HG03280 (cell line): ENCODE results near the gene DRC7.
"Not testable (repeated sequence)": the region's sequence is repeated elsewhere in the genome, so short reads cannot be mapped to it uniquely, and the experiment has no call there.

Experiments used
- ATAC-seq: cut with Tn5 transposase; IDR thresholded peaks from one replicate; pipeline ENCODE4 v1.9.1; 2021; ENCODE audit warnings: mild to moderate bottlenecking, moderate library complexity; ENCODE audit not compliant: unreplicated experiment

Gene DRC7

DNA sequence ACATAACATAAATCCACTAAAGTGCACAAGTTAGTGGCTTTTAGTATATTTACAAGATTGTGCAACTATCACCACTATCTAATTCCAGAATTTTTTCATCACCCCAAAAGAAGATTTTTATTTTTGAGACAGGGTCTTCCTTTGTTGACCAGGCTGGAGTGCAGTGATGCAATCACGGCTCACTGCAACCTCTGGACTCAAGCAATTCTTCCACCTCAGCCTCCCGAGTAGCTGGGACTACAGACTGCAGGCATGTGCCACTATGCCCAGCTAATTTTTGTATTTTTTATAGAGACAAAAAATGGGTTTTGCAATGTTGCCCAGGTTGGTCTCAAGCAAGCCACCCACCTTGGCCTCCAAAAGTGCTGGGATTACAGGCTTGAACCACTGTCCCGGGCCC is 15.1 kb downstream of the DRC7 start:
- no peak for ATAC-seq

DNA sequence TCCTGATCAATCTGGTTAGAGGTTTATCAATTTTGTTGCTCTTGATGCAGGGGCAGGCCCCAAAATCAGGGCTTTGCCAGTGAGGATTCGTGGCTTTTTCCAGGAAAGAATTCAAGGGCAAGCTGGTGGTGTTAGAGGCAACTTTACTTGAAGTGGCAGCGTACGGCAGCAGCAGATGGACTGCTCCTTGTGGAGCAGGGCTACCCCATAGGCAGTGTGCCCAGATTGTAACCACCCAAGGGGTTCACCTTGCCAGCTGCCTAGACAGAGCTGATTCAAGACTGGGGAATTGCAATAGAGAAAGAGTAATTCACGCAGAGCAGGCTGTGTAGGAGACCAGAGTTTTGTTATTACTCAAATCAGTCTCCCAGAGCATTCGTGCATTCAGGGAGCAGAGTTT is 16.7 kb downstream of the DRC7 start:
- ATAC-seq: no peak

DNA sequence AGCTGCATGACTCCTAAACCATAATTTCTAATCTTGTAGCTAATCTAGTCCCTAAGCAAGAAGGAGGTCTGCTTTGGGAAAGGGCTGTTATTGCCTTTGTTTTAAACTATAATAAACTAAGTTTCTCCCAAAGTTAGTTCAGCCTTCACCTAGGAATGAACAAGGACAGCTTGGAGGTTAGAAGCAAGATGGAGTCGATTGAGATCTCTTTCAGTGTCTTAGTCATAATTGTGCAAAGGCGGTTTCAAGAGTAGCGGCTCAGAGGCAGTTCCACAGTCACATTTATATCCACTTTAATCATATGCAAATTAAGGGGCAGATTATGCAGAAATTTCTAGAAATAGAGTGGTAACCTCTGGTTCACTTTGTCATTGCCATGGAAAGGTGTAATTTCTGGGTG is 17.4 kb downstream of the DRC7 start:
- no peak for ATAC-seq

DNA sequence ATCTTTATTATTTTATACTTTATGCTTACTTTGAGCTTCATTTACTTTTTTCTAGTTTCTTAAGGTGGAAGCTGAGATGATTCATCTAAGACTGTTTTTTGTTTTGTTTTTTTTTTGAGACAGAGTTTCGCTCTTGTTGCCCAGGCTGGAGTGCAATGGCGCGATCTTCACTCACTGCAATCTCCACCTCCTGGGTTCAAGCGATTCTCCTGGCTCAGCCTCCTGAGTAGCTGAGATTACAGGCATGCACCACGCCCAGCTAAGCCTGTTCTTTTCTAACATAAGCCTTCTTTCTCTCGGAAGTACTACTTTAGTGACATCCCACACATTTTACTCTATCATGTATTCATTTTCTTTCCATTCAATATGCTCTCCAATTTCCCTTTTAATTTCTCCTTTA is 18.0 kb downstream of the DRC7 start:
- not testable (repeated sequence) for ATAC-seq

DNA sequence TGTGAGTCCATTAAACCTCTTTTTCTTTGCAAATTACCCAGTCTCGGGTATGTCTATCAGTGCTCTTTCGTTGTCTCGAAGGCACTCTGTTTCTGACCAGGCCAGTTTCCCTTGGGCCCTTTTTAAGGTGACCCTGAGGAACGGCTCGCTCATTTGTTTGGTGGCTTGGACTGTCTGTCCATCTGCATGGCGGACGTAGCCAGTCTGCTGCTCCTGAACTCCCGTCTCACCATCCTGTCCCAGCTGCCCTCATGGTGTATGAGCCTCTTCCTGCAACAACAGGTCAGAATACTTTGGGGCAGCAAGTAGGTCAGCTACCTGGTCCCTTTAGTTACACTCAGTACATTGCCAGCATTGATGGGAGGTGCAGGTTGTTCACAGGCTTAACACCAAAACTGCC is 19.0 kb downstream of the DRC7 start:
- ATAC-seq: no peak

DNA sequence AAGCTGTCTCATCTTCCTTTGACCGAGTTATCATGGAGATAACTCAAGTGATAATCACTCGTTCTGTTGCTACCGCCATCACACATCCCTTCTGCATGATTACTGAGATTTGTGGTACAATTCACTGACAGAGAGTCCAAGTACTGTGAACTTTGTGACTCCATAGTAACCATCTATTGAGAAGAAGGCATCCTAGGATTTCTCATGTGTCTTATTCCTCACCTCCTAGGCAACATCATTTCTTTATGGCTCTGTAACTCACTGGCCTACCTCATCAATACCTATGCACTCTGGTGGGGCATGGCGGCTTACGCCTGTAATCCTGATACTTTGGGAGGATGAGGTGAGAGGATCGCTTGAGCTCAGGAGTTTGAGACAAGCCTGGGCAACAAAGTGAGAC is 19.4 kb downstream of the DRC7 start:
- ATAC-seq: no peak

DNA sequence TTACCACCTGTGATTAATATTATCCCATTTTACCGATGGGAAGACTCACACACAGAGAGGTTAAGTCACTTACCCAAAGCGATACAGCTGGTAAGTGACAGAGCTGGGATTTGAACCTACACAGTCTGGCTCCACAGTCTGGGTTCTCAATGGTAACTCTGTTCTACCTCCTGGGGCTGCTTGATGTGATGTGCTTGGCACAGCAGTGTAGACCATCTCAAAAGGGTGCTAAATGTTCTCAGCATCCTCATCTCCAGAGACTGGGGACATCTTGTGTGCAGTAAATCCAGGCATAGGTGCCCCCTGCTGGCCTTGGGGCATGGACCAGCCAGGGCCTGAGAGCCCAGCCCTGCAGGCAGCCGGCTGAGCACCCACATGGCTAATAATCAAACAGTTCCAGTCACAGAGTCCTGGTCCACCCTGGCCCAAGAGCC is 25.6 kb downstream of the DRC7 start:
- ATAC-seq: no peak

DNA sequence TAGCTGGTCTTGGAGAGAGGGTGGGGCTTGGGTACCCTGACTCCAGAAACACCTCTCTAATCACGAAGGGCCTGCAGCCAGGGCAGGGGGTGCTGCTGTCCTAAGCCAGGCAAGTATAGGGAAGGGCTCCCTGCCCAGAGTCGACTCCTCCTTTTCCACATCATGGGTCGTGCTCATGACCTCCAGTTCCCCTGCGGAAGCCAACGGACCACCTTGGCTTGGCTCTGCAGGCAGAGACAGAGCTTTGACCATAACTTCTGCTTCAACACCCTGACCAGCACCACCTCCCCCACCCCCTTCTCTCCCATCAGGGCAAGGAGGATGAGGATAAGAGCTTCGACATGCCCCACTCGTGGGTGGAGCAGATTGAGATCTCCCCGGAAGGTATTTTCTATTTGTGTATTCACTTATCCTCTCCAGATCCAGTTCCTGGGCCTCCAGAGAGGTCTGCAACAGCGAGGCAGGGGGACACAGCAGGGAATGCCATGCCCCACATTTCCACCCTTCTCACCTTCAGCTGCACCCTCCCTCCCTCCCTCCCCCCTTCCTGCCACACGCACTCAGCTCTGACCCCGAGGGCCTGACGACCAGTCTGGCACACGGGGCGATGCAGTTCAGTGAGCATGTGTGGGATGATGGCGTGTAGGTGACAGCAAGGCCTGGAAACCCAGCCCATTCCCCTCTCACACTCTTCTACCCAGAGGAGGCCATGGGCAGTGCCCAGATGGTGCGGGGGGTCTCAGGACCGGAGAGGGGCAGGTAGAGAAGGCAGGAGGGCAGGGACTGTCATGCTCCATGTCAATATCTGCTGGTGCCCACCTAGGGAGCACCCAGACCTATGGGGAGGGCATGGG is 27.0 kb downstream of the DRC7 start:
- ATAC-seq: no peak

DNA sequence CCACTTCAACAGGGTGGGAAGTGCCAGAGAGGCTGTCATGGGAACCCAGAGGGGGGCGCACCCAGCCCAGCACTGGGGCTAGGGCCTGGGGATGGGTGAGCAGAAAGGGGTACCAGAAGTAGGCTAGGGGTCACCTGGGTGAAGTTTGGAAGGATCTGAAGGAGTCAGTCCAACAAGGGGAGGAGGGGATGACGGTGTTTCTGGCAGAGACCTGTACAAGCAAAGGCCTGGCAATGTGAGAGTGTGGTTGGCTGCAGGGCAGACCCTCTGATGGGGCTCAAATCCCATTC is 27.5 kb downstream of the DRC7 start:
- no peak for ATAC-seq

DNA sequence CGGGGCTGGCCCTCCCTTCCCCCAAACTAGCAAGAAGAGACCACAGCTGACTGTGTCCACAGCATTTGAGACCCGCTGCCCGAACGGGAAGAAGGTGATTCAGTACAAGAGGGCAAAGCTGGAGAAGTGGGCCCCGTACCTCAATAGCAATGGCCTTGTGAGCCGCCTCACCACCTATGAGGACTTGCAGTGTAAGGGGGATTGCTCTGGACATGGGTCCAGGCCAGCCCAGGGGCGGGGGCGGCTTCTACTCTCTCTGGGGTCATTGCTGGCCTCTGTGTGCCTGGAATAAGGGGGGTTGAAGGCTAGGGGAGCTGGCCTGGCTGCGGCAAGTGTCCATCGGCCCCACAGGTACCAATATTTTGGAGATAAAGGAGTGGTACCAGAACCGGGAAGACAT is 28.0 kb downstream of the DRC7 start:
- ATAC-seq: no peak

DNA sequence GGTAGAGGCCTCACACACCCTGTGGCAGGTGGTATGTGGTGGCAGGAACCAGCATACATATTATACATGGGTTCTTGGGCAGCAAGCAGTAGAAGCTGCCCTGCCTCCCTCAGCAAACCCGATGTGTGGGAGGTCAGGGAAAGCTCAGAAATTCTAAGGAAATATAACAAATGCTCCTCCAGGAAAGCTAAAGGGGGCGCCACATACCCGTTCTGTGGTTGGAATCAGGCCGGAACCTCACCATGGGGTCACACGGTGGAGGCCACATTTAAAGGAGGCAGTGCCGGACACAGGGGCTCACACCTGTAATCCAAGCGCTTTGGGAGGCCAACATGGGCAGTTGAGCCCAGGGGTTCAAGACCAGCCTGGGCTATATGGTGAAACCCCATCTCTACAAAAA is 28.6 kb downstream of the DRC7 start:
- no peak for ATAC-seq

DNA sequence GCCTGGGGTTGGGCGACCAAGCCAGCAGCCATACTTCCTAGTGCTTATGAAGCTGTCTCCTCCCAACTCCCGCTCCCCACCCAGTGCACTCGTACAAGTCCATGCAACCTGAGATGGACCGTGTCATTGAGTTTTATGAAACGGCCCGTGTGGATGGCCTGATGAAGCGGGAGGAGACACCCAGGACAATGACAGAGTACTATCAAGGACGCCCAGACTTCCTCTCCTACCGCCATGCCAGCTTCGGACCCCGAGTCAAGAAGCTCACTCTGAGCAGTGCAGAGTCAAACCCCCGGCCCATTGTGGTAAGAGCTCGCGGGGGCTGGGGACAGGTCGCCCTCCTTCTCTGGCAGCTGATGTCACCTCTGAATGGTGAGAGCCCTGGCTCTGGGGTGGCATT is 29.9 kb downstream of the DRC7 start:
- no peak for ATAC-seq

DNA sequence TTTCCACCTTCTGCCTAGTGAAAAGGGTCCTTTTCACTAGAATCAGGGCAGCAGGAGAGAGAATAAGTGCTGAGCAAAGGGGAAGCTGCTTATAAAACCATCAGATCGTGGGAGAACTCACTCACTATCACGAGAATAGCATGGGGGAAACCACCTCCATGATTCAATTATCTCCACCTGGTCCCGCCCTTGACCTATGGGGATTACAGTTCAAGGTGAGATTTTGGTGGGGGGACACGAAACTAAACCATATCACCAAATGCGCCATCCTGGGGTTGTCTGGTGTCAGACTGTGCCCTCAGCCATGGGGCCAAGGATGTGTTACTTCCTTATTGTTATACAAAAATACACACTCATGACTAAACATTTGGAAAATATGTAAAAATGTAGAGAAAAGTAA is 30.5 kb downstream of the DRC7 start:
- no peak for ATAC-seq

DNA sequence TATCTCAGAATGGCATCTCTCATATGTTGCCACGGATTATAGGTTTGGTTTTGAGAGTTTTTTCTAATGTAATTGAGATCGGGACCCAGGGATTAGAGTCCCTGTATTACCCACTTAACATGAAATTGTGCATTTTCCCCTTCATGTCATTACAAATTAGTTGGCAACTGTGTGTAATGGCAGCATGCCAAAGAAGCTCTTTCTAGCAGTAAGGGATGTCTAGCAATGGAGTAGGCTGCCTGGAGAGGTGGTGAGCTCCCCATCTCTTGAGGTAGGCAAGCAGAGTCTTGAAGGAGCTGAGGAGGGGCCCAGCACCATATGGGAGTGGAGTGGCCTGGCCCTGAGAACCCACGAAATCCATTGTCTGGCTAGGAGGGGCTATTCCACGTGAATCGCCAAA is 30.9 kb downstream of the DRC7 start:
- ATAC-seq: no peak

DNA sequence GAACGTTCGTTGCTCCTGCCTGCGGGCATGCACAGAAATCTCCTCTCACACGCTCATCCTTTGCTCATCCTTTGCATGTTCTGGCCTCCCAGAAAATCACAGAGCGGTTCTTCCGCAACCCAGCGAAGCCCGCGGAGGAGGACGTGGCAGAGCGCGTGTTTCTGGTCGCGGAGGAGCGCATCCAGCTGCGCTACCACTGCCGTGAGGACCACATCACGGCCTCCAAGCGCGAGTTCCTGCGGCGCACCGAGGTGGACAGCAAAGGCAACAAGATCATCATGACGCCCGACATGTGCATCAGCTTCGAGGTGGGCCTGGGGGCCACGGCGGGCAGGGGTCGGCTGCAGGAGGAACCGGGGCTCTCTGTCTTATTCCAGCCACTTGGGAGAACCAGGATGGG is 31.4 kb downstream of the DRC7 start:
- no peak for ATAC-seq

DNA sequence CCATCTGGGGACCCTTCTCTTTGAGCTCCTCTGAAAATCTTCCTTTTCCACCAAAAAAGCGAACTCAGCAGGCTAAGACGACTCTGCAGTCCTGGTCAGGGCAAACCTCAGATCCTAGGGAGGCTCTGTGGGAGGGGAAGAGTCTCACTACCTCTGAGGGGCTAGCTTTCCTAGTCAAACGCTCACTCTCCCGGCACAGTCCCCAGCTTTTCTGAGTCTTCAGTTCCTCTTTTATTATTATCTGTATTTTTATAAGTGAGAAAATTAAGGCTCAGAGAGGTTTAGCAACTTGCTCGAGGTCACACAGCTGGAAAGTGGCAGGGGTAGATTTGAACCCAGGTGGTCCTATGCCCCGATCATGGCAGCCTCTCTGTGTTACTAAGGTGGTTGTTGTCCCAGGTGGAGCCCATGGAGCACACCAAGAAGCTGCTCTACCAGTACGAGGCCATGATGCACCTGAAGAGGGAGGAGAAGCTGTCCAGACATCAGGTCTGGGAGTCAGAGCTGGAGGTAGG is 31.9 kb downstream of the DRC7 start:
- no peak for ATAC-seq

DNA sequence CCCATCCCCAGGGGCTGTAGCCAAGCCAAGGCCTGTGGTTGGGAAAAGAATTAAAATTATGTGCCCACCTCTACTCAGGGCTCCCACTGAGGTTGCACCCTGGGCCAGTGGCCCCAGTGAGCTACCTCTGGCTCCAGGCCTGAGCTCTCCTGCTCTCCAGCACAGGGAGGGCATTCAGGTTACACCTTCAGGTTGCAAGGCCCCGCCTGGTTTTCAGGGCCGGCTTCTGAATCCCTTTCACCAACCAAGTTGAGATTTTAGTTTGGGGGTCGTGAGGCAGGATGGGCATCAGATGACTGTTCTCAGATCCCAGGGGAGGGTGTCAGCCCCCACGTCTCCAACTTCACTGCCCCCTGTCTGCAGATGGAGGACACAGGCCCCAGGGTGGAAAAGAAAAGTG is 33.0 kb downstream of the DRC7 start:
- ATAC-seq: no peak

DNA sequence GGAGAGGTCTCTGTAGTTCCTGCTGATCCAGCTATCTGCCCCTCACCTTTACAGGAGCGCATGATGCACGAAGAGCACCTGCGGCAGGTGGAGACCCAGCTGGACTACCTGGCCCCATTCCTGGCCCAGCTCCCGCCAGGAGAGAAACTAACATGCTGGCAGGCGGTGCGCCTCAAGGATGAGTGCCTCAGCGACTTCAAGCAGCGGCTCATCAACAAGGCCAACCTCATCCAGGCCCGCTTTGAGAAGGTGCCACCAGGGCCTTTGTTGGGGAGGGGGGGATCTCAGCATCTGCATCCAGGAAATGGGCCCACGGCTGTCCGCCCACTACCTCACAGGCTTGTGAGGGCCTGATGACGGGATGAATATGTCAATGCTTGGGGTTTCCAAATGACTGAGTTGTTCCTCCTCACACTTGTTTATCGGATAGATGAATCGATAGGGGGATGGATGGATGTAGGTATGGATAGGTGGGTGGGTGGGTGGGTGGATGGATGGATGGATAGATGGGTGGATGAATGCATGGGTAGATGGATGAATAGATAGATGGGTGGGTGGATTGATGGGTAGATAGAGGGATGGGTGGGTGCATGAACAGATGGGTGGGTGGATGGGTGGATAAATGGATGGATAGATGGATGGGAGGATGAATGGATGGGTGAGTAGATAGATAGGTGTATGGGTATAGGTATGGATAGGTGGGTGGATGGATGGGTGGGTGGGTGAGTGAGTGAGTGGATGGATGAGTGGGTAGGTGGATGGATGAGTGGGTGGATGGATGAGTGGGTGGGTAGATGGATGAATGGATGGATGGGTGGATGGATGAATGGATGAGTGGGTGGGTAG is 34.0 kb downstream of the DRC7 start:
- ATAC-seq: no peak

DNA sequence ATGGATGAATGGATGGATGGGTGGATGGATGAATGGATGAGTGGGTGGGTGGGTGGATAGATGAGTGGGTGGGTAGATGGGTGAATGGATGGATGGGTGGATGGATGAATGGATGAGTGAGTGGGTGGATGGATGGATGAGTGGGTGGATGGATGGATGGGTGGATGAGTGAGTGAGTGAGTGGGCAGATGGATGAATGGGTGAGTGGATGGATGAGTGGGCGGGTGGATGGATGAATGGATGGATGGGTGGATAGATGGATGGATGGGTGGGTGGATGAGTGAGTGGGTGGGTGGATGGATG is 34.5 kb downstream of the DRC7 start:
- ATAC-seq: no peak

DNA sequence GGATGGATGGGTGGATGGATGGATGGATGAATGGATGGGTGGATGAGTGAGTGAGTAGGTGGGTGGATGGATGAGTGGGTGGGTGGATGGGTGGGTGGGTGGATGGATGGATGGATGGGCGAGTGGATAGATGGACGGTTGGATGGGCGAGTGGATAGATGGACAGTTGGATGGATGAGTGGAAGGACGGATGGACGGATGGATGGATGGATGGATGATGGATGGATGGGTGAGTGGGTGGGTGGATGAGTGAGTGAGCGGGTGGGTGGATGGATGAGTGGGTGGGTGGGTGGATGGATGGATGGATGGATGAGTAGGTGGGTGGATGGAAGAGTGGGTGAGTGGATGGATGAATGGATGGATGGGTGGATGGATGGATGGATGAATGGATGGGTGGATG is 35.2 kb downstream of the DRC7 start:
- not testable (repeated sequence) for ATAC-seq

DNA sequence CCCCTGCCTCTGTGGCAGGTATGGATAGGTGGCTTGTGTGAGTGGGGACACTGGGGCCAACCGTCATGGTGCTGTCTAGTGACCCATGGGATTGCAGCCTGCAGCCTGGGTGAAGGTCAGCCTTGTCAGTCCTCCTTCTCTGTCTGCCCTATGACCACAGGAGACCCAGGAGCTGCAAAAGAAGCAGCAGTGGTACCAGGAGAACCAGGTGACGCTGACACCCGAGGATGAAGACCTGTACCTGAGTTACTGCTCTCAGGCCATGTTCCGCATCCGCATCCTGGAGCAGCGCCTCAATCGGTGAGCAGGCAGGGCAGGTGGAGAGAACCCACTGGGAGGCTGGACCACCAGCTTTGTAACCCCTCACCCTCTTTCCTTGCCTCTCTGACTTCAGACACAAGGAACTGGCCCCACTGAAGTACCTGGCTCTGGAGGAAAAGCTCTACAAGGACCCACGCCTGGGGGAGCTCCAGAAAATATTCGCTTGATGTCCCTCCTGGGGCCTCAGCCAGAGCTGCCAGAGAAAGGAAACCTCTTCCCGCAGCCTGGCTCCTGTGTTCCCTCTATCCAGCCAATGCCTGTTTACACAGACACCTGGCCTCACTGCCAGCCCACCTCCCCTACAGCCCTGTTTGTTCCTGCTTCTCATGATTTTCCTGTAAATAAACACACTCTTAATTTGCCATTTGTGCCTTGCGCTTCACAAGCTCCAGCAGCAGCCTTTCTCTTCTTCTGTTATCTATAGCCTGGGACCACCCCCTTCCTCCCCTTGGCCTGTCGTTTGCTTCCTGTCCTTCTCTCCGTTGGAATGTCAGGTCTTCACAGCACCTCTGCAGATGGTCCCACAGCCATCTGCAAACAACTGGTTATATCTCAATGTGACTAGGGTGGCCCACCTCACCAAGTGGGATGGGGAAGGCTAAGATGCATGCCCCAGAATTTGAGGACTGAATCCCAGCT is 36.4 kb downstream of the DRC7 start:
- ATAC-seq: no peak
